ENCODE results near the gene NHERF1.

The NHERF1 gene

DNA sequence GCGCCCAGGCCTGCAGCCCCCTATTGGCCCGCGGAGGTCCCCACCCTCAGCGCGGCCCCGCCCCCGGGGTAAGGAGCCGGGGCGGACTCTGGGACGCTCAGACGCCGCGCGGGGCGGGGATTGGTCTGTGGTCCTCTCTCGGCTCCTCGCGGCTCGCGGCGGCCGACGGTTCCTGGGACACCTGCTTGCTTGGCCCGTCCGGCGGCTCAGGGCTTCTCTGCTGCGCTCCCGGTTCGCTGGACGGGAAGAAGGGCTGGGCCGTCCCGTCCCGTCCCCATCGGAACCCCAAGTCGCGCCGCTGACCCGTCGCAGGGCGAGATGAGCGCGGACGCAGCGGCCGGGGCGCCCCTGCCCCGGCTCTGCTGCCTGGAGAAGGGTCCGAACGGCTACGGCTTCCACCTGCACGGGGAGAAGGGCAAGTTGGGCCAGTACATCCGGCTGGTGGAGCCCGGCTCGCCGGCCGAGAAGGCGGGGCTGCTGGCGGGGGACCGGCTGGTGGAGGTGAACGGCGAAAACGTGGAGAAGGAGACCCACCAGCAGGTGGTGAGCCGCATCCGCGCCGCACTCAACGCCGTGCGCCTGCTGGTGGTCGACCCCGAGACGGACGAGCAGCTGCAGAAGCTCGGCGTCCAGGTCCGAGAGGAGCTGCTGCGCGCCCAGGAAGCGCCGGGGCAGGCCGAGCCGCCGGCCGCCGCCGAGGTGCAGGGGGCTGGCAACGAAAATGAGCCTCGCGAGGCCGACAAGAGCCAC lies at the start of gene NHERF1:
Gene NHERF1, plus strand, starts transcription at position 100 of the 750 bp plus-strand sequence. Its CDS starts 219 bp downstream, at position 319.
- peak; percentile 99 for DNase-seq (ENCODE audit: low spot score)
- TF ChIP-seq, protein P1, sequence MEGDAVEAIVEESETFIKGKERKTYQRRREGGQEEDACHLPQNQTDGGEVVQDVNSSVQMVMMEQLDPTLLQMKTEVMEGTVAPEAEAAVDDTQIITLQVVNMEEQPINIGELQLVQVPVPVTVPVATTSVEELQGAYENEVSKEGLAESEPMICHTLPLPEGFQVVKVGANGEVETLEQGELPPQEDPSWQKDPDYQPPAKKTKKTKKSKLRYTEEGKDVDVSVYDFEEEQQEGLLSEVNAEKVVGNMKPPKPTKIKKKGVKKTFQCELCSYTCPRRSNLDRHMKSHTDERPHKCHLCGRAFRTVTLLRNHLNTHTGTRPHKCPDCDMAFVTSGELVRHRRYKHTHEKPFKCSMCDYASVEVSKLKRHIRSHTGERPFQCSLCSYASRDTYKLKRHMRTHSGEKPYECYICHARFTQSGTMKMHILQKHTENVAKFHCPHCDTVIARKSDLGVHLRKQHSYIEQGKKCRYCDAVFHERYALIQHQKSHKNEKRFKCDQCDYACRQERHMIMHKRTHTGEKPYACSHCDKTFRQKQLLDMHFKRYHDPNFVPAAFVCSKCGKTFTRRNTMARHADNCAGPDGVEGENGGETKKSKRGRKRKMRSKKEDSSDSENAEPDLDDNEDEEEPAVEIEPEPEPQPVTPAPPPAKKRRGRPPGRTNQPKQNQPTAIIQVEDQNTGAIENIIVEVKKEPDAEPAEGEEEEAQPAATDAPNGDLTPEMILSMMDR (IDR thresholded peaks at IDR 0.05; ENCODE audit: extremely low read depth, missing control alignments) = no peak

DNA sequence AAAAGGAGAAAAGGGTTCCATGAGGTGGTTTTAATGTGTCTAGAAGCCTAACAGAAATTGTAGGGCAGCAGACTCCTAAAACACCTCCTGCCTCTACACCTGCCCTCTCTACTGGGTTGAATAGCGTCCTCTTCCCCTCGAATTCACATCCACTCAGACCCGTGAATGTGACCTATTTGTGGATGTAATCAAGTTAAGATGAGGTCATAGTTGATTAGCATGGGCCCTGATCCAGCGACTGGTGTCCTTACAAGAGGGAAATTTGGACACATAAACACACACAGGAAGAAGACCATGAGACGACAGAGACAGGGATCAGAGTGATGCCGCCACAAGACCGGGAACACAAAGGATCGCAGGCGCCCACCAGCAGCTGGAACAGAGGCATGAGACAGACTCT lies 49.2 kb upstream of the NHERF1 start:
- TF ChIP-seq, protein P1 (IDR thresholded peaks at IDR 0.05; ENCODE audit: extremely low read depth, missing control alignments) = no peak

DNA sequence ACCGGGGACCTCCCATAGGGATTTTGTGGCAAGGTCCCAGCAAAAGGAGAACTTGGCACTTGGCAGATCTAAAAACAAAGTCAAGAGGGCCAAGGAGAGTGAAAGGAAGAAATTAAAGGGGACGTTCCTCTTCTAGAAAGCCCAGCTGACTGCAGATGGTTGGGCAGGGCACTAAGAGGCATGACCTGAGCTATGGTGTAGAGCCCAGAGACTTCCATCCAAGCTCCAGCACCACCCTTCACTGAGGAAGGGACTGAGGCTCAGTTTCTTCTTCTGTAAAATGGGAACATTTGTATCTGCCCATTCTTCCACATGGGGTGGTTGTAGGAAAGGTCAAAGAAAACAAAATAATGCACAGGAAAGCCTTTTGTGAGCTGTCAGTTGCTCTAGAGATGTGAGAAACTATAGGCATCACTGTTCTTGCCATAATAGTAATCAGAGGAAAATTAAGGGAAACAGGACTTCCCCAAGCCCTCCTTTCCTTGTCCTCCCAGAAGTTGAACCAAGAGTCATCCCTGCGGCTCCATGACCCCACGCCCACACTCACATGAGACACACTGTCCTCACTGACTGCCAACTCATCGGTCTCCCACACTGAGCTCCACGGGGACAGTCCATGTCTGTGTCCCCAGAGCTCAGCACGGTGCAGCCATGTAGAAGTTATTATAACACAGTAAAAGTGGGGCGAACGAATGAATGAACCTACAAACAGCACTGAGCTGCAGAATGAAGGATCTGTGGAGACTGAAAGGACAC lies 46.1 kb upstream of the NHERF1 start:
- TF ChIP-seq, protein P1 (IDR thresholded peaks at IDR 0.05; ENCODE audit: extremely low read depth, missing control alignments) = no peak
- DNase-seq (ENCODE audit: low spot score) = no peak

More for the DNA sequence above, 49.2 kb upstream of the NHERF1 start:
- DNase-seq (ENCODE audit: low spot score) = no peak

DNA sequence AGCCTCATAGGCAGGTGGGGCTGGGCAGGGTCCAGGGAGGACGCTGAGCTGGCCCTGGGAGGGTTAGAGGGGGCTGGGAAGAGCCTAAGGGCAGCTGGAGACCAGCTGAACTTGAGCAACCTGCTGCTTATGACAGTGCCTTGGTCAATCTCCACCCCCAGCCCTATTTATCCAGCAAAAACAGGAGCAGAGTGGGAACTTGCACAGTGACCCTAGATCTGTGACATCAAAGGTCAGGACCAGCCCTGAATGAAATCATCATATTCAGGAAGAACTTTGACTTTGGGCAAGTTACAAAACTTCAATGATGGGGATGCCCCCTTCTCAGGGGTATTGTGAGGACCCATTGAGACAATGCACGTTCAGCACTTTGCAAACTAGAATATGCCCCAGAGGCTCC lies 45.1 kb upstream of the NHERF1 start:
- TF ChIP-seq, protein P1 (IDR thresholded peaks at IDR 0.05; ENCODE audit: extremely low read depth, missing control alignments) = no peak
- DNase-seq (ENCODE audit: low spot score) = no peak

DNA sequence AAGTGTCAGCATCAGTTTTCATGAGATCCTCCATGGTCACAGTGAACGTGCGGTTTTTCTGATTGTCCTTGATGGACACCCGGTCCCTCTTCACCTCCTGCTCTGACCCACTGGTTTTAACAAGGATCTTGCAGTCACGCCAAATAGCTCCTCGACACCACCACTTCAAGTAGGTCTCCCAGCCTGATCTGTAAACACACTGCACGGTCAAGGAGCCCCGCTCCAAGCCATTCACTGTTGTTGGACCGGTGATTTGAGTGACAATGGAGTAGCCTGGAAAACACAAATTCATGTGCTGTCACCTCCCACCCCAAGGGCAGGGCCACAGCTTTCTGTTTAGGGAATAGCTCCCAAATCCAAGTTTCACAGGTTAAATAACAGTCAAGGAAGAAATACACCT lies 43.9 kb upstream of the NHERF1 start:
- TF ChIP-seq, protein P1 (IDR thresholded peaks at IDR 0.05; ENCODE audit: extremely low read depth, missing control alignments) = no peak
- no peak for DNase-seq (ENCODE audit: low spot score)

DNA sequence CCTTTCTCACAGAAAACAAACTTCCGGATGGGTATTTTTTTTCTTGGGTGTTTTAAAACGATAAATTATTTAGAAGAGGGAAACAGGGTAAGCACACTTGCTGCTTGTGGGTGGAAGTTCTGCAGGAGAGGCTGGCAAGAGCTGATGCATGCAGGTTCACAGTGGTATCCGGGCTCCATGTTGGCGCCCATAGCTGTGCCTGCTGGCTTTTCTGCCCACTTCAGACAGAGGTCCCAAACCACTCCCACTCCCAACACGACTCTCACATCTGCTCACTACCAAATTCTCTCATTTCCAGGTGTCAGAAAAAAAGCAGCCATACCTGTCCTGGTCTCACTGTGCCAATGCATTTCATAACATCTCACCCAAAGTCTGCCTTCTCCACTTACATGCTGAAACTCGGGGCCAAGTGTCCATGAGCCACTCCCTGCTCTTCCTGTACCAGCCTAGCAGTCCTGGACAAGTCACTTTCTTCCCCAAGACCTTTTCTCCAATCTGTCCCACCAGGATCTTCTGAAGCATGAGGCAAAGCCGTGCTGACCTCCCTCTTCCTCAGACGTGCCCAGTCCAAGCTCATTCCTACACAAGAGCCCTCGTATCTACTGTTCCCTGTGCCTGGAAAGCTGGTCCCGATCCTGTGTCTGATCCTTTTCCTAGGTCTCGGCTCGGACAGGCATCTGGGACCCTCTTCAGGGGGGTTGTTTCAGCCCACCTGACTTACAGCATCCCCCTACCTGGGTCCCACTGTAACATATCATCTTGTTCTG lies 37.2 kb upstream of the NHERF1 start:
- TF ChIP-seq, protein P1 (IDR thresholded peaks at IDR 0.05; ENCODE audit: extremely low read depth, missing control alignments) = no peak
- no peak for DNase-seq (ENCODE audit: low spot score)
